Cardiac muscle cell (in vitro differentiated cells and primary cell): Measurements from ENCODE around the gene CLN5. TPM values are rescaled to one million over a fixed set of nuclear protein-coding genes. Genes with fewer than 3 reads are reported as not detected.
"Not testable (repeated sequence)": the region's sequence is repeated elsewhere in the genome, so short reads cannot be mapped to it uniquely, and the experiment has no call there.

Source experiments
- DNase-seq, 2 donors: peaks; one replicate each; pipeline versions ENCODE4 v3.0.0 to v3.0.0-alpha.2; 2010 to 2017; ENCODE audit warnings: low read depth in 1 of 2, low spot score in 1 of 2
- H3K27ac ChIP-seq: fragments of 200-600 bp; sonication (generic); 2 replicates; pipeline ENCODE4 v1.5.1; 2016
- H3K27me3 ChIP-seq: fragments of 200-600 bp; sonication (generic); 2 replicates; pipeline ENCODE4 v1.6.0; 2016; ENCODE audit warnings: control low read depth
- H3K36me3 ChIP-seq: fragments of 200-600 bp; sonication (generic); 2 replicates; pipeline ENCODE4 v1.5.1; 2016; ENCODE audit warnings: control low read depth
- H3K4me1 ChIP-seq: fragments of 200-600 bp; sonication (generic); 2 replicates; pipeline ENCODE4 v1.8.1; 2017; ENCODE audit warnings: low read depth, mild to moderate bottlenecking, mixed run types
- H3K4me3 ChIP-seq: fragments of 200-600 bp; sonication (generic); 2 replicates; pipeline ENCODE4 v1.5.1; 2016; ENCODE audit warnings: mild to moderate bottlenecking
- H3K9me3 ChIP-seq: fragments of 200-600 bp; sonication (generic); 2 replicates; pipeline ENCODE4 v1.5.1; 2017; ENCODE audit warnings: low read depth, mild to moderate bottlenecking, control low read depth
- polyA plus RNA-seq: library from polyadenylated mRNA; unstranded; fragments of >200 nt; fragmentation: Nextera tagmentation; extraction: Ambion mirVana; gene quantifications from 2 replicates; pipeline ENCODE4 v1.2.1, GENCODE V29; 2016
- total RNA-seq: library from RNA; depleted of rRNA; stranded (reverse); fragments of >200 nt; gene quantifications from 2 replicates; pipeline ENCODE4 v1.2.3, GENCODE V29; 2016
- TF ChIP-seq, protein P1 (sequence below): IDR thresholded peaks from 2 replicates; pipeline ENCODE4 v1.5.1; 2012; ENCODE audit warnings: low read depth, mild to moderate bottlenecking, low read length

Gene CLN5
- total and polyA plus RNA-seq, 2 experiments from 2014 or later: 11.1 to 22.9 TPM

DNA sequence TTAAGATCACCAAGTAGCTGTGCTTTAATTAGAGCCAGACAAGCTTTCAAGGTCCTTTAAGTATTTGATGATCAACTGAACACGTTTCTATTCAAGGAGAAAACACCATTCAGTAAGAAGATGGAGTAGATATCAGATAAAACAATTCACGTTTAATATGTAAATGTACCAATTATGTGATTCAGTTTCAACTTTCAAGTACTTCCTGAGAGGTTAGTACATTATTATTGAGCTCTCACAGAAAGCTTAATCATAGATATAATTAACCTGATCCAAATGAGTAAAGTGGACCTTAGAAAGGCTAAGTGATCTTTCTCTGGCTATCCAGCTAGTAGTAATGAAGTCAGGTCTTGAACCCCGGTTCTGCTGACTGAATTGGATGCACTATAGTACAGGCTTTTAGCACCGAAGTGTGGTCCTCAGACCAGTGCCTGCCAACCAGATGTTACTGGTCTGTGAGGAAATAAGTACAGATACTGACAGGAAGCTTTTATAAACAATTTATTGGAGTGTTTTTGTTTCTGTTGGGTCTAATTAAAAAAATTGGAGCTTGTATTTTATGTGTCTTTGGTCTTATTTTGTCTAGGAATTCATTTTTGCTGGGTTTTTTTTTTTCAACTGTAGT, 10.2 kb downstream of the CLN5 start:
- peak overlapping the region; percentile 38 for H3K27ac ChIP-seq
- peaks cover 24% of the 10 kb centered on the region for H3K36me3 ChIP-seq
- no peak for DNase-seq

GRCh38 chr13:77002590-77003190, 10.8 kb downstream of the CLN5 start:
- peak; percentile 28 to 61 for DNase-seq
- Histone ChIP-seq H3K4me3 (no peak overlapping the region), H3K27ac (no peak overlapping the region), H3K4me1 (peaks cover 13% of the 10 kb centered on the region), H3K27me3 (no peaks in the 10 kb centered on the region), H3K36me3 (peaks cover 22% of the 10 kb centered on the region), H3K9me3 (no peaks in the 10 kb centered on the region)
- TF ChIP-seq, protein P1, sequence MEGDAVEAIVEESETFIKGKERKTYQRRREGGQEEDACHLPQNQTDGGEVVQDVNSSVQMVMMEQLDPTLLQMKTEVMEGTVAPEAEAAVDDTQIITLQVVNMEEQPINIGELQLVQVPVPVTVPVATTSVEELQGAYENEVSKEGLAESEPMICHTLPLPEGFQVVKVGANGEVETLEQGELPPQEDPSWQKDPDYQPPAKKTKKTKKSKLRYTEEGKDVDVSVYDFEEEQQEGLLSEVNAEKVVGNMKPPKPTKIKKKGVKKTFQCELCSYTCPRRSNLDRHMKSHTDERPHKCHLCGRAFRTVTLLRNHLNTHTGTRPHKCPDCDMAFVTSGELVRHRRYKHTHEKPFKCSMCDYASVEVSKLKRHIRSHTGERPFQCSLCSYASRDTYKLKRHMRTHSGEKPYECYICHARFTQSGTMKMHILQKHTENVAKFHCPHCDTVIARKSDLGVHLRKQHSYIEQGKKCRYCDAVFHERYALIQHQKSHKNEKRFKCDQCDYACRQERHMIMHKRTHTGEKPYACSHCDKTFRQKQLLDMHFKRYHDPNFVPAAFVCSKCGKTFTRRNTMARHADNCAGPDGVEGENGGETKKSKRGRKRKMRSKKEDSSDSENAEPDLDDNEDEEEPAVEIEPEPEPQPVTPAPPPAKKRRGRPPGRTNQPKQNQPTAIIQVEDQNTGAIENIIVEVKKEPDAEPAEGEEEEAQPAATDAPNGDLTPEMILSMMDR: peak; percentile 76

More for the DNA sequence above, 10.2 kb downstream of the CLN5 start:
- H3K9me3 ChIP-seq: no peaks in the 10 kb centered on the region
- peaks cover 13% of the 10 kb centered on the region for H3K4me1 ChIP-seq
- TF ChIP-seq, protein P1: no peak
- no peak overlapping the region for H3K4me3 ChIP-seq
- H3K27me3 ChIP-seq: no peaks in the 10 kb centered on the region

- H3K27me3 ChIP-seq, H3K27ac ChIP-seq, DNase-seq, H3K4me1 ChIP-seq, H3K9me3 ChIP-seq, H3K4me3 ChIP-seq: not testable (repeated sequence)
- H3K36me3 ChIP-seq: peaks cover 13% of the 10 kb centered on the region
Observed at GRCh38 chr13:77008337-77008736, 16.5 kb downstream of the CLN5 start.

GRCh38 chr13:77009011-77009410, 17.1 kb downstream of the CLN5 start:
- peaks cover 20% of the 10 kb centered on the region for H3K36me3 ChIP-seq
- H3K27me3 ChIP-seq: no peaks in the 10 kb centered on the region
- H3K4me1 ChIP-seq: peaks cover 6% of the 10 kb centered on the region
- TF ChIP-seq, protein P1: no peak
- H3K9me3 ChIP-seq: no peaks in the 10 kb centered on the region
- DNase-seq: peak in 1 of 2 donors; percentile 29
- no peak overlapping the region for H3K27ac ChIP-seq
- H3K4me3 ChIP-seq: no peak overlapping the region

DNA sequence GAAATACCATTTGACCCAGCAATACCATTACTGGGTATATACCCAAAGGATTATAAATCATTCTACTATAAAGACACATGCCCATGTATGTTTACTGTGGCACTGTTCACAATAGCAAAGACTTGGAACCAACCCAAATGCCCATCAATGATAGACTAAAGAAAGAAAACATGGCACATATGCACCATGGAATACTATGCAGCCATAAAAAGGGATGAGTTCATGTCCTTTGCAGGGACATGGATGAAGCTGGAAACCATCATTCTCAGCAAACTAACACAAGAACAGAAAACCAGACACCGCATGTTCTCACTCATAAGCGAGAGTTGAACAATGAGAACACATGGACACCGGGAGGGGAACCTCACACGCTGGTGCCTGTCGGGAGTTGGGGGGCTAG, 17.8 kb downstream of the CLN5 start:
- H3K4me3 ChIP-seq, H3K27ac ChIP-seq, H3K4me1 ChIP-seq, DNase-seq, H3K9me3 ChIP-seq, H3K27me3 ChIP-seq: not testable (repeated sequence)
- peaks cover 25% of the 10 kb centered on the region for H3K36me3 ChIP-seq

DNA sequence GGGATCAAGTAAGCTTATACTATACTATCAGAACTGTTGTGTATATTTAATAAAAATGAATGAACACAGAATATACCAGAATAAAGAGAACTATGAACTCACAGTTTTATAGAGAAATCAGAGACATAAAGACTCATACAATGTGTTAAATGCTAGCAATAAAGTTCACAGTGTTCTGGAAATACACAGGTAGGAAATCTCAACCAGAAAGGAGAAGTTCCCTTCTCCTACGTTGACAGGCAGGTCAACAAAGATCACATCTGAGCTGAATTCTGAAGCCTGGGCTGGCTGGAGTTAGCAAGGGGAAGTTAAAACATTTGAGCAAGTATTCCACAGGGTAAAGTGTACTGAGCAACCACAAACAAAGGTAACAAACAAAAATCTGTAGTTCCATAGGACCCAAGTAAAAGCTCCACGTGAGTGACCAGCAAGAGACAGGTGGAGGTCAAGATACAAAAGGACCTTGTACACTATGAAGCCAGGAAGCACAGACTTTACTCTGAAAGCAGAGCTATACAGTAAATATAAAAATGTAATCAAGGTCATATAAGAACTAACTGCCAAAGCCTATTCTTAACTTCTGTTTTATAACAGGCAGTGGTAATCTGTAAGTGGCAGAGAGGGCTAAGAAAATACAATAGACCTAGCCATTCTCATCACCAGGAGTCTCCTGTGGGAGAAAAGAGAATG, 22.1 kb downstream of the CLN5 start:
- no peak for DNase-seq
- TF ChIP-seq, protein P1: no peak
- H3K4me3 ChIP-seq: no peak overlapping the region
- H3K27ac ChIP-seq: no peak overlapping the region
- H3K4me1 ChIP-seq: no peaks in the 10 kb centered on the region
- no peaks in the 10 kb centered on the region for H3K9me3 ChIP-seq
- peaks cover 43% of the 10 kb centered on the region for H3K36me3 ChIP-seq
- H3K27me3 ChIP-seq: no peaks in the 10 kb centered on the region
